HCT116 (cell line): ENCODE data around the gene ZNF628. TPM values are rescaled to one million over a fixed set of nuclear protein-coding genes. Genes with fewer than 3 reads are reported as not detected.

Experiments used
- ATAC-seq: fragments of 200-7000 bp; cut with Tn5 transposase; 2 replicates; pipeline ENCODE4 v1.9.1; 2020; ENCODE audit warnings: mild to moderate bottlenecking, moderate library complexity
- BruUV-seq: library from RNA; stranded (reverse); fragments of 400-500 nt; replicated peaks from 2 replicates; lab custom pipeline; 2021; lab: Mats Ljungman, UMichigan
- CTCF ChIA-PET: fragments of 300-600 bp; sonication (Branson Sonifier 250); formaldehyde crosslinking; loops from one replicate; lab custom pipeline; 2021; ENCODE audit warnings: antibody characterized with exemption; lab: Charles Lee
- POLR2A ChIA-PET: fragments of 300-600, 350-600 bp; sonication (Branson Sonifier 250); formaldehyde crosslinking; loops from one replicate; lab custom pipeline; 2021; ENCODE audit warnings: antibody characterized with exemption; lab: Charles Lee
- RAD21 ChIA-PET, 2 experiments: fragments of 300-600 bp; sonication (Branson Sonifier 250); formaldehyde crosslinking; loops; one replicate each; lab custom pipeline; 2023; ENCODE audit warnings: low total read pairs in 2 of 2; ENCODE audit not compliant: uncharacterized antibody in 2 of 2, unreplicated experiment in 2 of 2, low non-redundant PET in 1 of 2; lab: Charles Lee
- DNase-seq: peaks from one replicate; pipeline ENCODE4 v3.0.0-alpha.2; 2010; ENCODE audit warnings: low read depth, low spot score
- H2AFZ ChIP-seq: fragments of 200-600 bp; shearing (Covaris generic), sonication (generic); 2 replicates; pipeline ENCODE4 v1.6.1; 2017; ENCODE audit warnings: low read depth, mixed run types, mixed read lengths, antibody characterized with exemption, low read length; ENCODE audit not compliant: poor library complexity, severe bottlenecking
- H3K27ac ChIP-seq: 2 replicates; pipeline ENCODE4 v1.5.1; 2012; ENCODE audit warnings: low read depth, low read length
- H3K27me3 ChIP-seq: fragments of 200-600 bp; sonication (generic); 2 replicates; pipeline ENCODE4 v1.6.1; 2016; ENCODE audit warnings: mixed run types, low read length, mixed read lengths; ENCODE audit not compliant: insufficient read depth
- H3K36me3 ChIP-seq, 2 experiments: fragments of 200-500 bp in 1 of 2; fragments of 200-600 bp in 1 of 2; sonication (Bioruptor generic) in 1 of 2; sonication (generic) in 1 of 2; 2 replicates each; pipeline versions ENCODE4 v1.5.1 to v1.6.1; 2014 to 2016; ENCODE audit warnings: low read length in 2 of 2, inconsistent platforms in 1 of 2, mixed read lengths in 1 of 2, mixed run types in 1 of 2; ENCODE audit not compliant: insufficient read depth in 2 of 2, control insufficient read depth in 1 of 2
- H3K4me1 ChIP-seq, 2 experiments: fragments of 200-600 bp in 1 of 2; sonication (generic) in 1 of 2; 2 replicates each; pipeline versions ENCODE4 v1.5.1 to v1.6.1; 2012 to 2017; ENCODE audit warnings: low read length in 2 of 2, inconsistent platforms in 1 of 2, mild to moderate bottlenecking in 1 of 2, mixed read lengths in 1 of 2, mixed run types in 1 of 2, moderate library complexity in 1 of 2; ENCODE audit not compliant: insufficient read depth in 2 of 2, control insufficient read depth in 1 of 2
- H3K4me2 ChIP-seq: fragments of 200-600 bp; sonication (generic); 2 replicates; pipeline ENCODE4 v1.6.1; 2017; ENCODE audit warnings: mixed run types, low read length, mixed read lengths
- H3K4me3 ChIP-seq, 2 experiments: fragments of 200-600 bp in 1 of 2; sonication (generic) in 1 of 2; replicated peaks in 1 of 2; 2 replicates each; pipeline ENCODE4 v1.5.1; 2011 to 2016; ENCODE audit warnings: low read length in 2 of 2, control low read depth in 1 of 2, low read depth in 1 of 2, mild to moderate bottlenecking in 1 of 2, mixed read lengths in 1 of 2, mixed run types in 1 of 2
- H3K79me2 ChIP-seq: fragments of 200-600 bp; sonication (generic); 2 replicates; pipeline ENCODE4 v1.6.1; 2017; ENCODE audit warnings: mild to moderate bottlenecking, mixed run types, low read length, moderate library complexity, mixed read lengths; ENCODE audit not compliant: insufficient read depth
- H3K9ac ChIP-seq: fragments of 200-600 bp; sonication (generic); 2 replicates; pipeline ENCODE4 v1.6.1; 2016; ENCODE audit warnings: low read length, mixed read lengths
- H3K9me2 ChIP-seq: fragments of 200-600 bp; sonication (generic), shearing (Covaris generic); 2 replicates; pipeline ENCODE4 v1.6.1; 2017; ENCODE audit warnings: mixed run types, mild to moderate bottlenecking, moderate library complexity; ENCODE audit not compliant: insufficient read depth
- H3K9me3 ChIP-seq, 2 experiments: fragments of 200-500 bp in 1 of 2; fragments of 200-600 bp in 1 of 2; sonication (Bioruptor generic) in 1 of 2; sonication (generic) in 1 of 2; 2 replicates each; pipeline ENCODE4 v1.6.1; 2014 to 2017; ENCODE audit warnings: low read length in 2 of 2, mixed read lengths in 2 of 2, inconsistent platforms in 1 of 2, low read depth in 1 of 2, mild to moderate bottlenecking in 1 of 2, mixed run types in 1 of 2, moderate library complexity in 1 of 2; ENCODE audit not compliant: control insufficient read depth in 1 of 2, insufficient read depth in 1 of 2
- H4K20me1 ChIP-seq: fragments of 200-600 bp; sonication (generic), shearing (Covaris generic); 2 replicates; pipeline ENCODE4 v1.6.1; 2017; ENCODE audit warnings: mixed run types, mild to moderate bottlenecking, moderate library complexity; ENCODE audit not compliant: insufficient read depth
- CBX3 ChIP-seq: IDR thresholded peaks from 2 replicates; pipeline ENCODE4 v1.6.1; 2012; ENCODE audit warnings: low read depth
- CEBPB ChIP-seq: IDR thresholded peaks from 2 replicates; pipeline ENCODE4 v1.6.1; 2012; ENCODE audit warnings: low read depth
- CTCF ChIP-seq, 3 experiments: fragments of 200-600 bp in 1 of 3; sonication (generic) in 1 of 3; IDR thresholded peaks in 2 of 3; conservative IDR thresholded peaks in 1 of 3; 2 replicates each; pipeline ENCODE4 v1.5.1; 2012 to 2017; ENCODE audit warnings: low read depth in 2 of 3, low read length in 2 of 3, antibody characterized with exemption in 1 of 3, borderline replicate concordance in 1 of 3, control low read depth in 1 of 3, mild to moderate bottlenecking in 1 of 3, mixed read lengths in 1 of 3, mixed run types in 1 of 3, moderate library complexity in 1 of 3; ENCODE audit not compliant: insufficient read depth in 1 of 3
- EGR1 ChIP-seq: IDR thresholded peaks from 2 replicates; pipeline ENCODE4 v1.6.1; 2012; ENCODE audit warnings: low read depth
- EZH2 ChIP-seq: fragments of 200-600 bp; sonication (generic); IDR thresholded peaks from 2 replicates; pipeline ENCODE4 v1.6.1; 2017; ENCODE audit warnings: antibody characterized with exemption, mixed run types
- EZH2phosphoT487 ChIP-seq: fragments of 200-600 bp; IDR thresholded peaks from 2 replicates; pipeline ENCODE4 v1.6.1; 2018; ENCODE audit warnings: antibody characterized with exemption, borderline replicate concordance
- FOSL1 ChIP-seq: IDR thresholded peaks from 2 replicates; pipeline ENCODE4 v1.6.1; 2012; ENCODE audit warnings: low read depth
- JUND ChIP-seq: IDR thresholded peaks from 2 replicates; pipeline ENCODE4 v1.6.1; 2012
- MAX ChIP-seq: IDR thresholded peaks from 2 replicates; pipeline ENCODE4 v1.6.1; 2012
- POLR2A ChIP-seq: IDR thresholded peaks from 2 replicates; pipeline ENCODE4 v1.7.0; 2011; ENCODE audit warnings: borderline replicate concordance; ENCODE audit not compliant: insufficient read depth, insufficient read length; ENCODE audit errors: extremely low read depth
- REST ChIP-seq: IDR thresholded peaks from 2 replicates; pipeline ENCODE4 v1.6.1; 2012; ENCODE audit warnings: low read depth
- SIN3A ChIP-seq: IDR thresholded peaks from 2 replicates; pipeline ENCODE4 v1.6.1; 2012; ENCODE audit warnings: low read depth
- SP1 ChIP-seq: IDR thresholded peaks from 2 replicates; pipeline ENCODE4 v1.6.1; 2012; ENCODE audit warnings: low read depth
- SRF ChIP-seq: IDR thresholded peaks from 2 replicates; pipeline ENCODE4 v1.6.1; 2012; ENCODE audit warnings: low read depth
- TCF7L2 ChIP-seq: IDR thresholded peaks from 2 replicates; pipeline ENCODE4 v1.7.0; 2011; ENCODE audit warnings: borderline replicate concordance, inconsistent platforms; ENCODE audit not compliant: insufficient read depth, insufficient read length; ENCODE audit errors: extremely low read depth
- YY1 ChIP-seq: IDR thresholded peaks from 2 replicates; pipeline ENCODE4 v1.6.1; 2011; ENCODE audit warnings: low read length, low read depth, moderate library complexity, mild to moderate bottlenecking; ENCODE audit not compliant: insufficient replicate concordance; ENCODE audit errors: extremely low read depth
- ZFX ChIP-seq: fragments of 450-650 bp; IDR thresholded peaks from 2 replicates; pipeline ENCODE4 v1.6.1; 2017
- ZNF274 ChIP-seq: fragments of 200-500 bp; sonication (Bioruptor generic); IDR thresholded peaks from 2 replicates; pipeline ENCODE4 v1.6.1; 2014; ENCODE audit warnings: mild to moderate bottlenecking, low read depth, low read length, inconsistent platforms
- intact Hi-C: fragments of 100-400 bp; cut with micrococcal nuclease; formaldehyde crosslinking; loops from 2 replicates; pipeline ENCODE4 v1.10.0; 2022
- total RNA-seq: library from RNA; stranded (reverse); gene quantifications from one replicate; pipeline ENCODE4 v1.2.1, GENCODE V29; 2021; ENCODE audit not compliant: unreplicated experiment

Gene ZNF628
- total RNA-seq, 1 experiment from 2014 or later: 14.9 TPM

- no peak for TF ChIP-seq FOSL1
- TF ChIP-seq ZFX: no peak
- TF ChIP-seq REST: no peak
- TF ChIP-seq CTCF (IDR thresholded peaks at IDR 0.05 in 2 of 3, conservative IDR thresholded peaks at IDR 0.05 in 1 of 3; ENCODE audit: borderline replicate concordance in 1 of 3, insufficient read depth in 1 of 3, low read depth in 2 of 3, low read length in 2 of 3): no peak
- no peak for TF ChIP-seq EZH2phosphoT487
- no peak for TF ChIP-seq YY1
- TF ChIP-seq SRF: no peak
- TF ChIP-seq POLR2A: no peak
- no peak for TF ChIP-seq JUND
- TF ChIP-seq TCF7L2: no peak
- no peak for TF ChIP-seq MAX
- no peak for TF ChIP-seq EGR1
- no peak for TF ChIP-seq CEBPB
- no peak for TF ChIP-seq EZH2
- TF ChIP-seq CBX3: no peak
- TF ChIP-seq ZNF274: no peak
- no peak for TF ChIP-seq SP1
- TF ChIP-seq SIN3A: no peak
- ChIA-PET CTCF (no interaction called here), RAD21 (no interaction called here), POLR2A (no interaction called here)
- Histone ChIP-seq H3K9me3 (peaks cover 0 to 4% of the 10 kb centered on the region in 2 experiments; a peak in 1 of 4 replicates), H3K27me3 (no peaks in the 10 kb centered on the region), H3K4me2 (no peak overlapping the region), H3K4me3 (no peak overlapping the region), H3K9ac (no peak overlapping the region), H2AFZ (no peak overlapping the region), H4K20me1 (no peaks in the 10 kb centered on the region), H3K27ac (no peak overlapping the region), H3K36me3 (no peaks in the 10 kb centered on the region), H3K9me2 (no peaks in the 10 kb centered on the region), H3K79me2 (no peaks in the 10 kb centered on the region), H3K4me1 (peaks cover 0 to 4% of the 10 kb centered on the region in 2 experiments; a peak in 1 of 4 replicates)
- intact Hi-C loops: no loop called here
- ATAC-seq (no peak), DNase-seq (no peak)
- BruUV-seq: no TSS peak
Measured at GRCh38 chr19:55527197-55528029, 51.0 kb downstream of the ZNF628 start.
